GM19438 (cell line): ENCODE data around the gene FAM118A.
"Not testable (repeated sequence)": the region's sequence is repeated elsewhere in the genome, so short reads cannot be mapped to it uniquely, and the experiment has no call there.

Source experiments
- ATAC-seq: cut with Tn5 transposase; IDR thresholded peaks from one replicate; pipeline ENCODE4 v1.9.1; 2021; ENCODE audit warnings: low read depth; ENCODE audit not compliant: unreplicated experiment

FAM118A gene

DNA sequence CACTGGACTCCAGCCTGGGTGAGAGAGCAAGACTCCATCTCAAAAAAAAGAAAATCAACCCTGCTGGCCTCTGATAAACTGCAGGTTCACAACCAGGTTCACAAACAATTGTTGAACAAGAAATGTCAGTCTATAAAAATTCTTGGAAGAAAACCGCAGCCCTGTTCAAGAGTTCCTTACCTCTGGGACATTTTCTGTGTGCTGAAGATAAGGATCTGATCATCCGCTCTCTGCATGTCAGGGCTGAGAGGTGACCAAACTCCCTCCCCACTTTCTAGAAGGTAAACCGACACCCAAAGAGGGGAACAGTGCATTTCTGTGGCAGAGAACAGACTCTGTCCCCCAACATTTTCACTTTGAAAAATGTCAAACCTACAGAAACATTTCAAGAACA, 29.1 kb upstream of the FAM118A start:
- no peak for ATAC-seq

DNA sequence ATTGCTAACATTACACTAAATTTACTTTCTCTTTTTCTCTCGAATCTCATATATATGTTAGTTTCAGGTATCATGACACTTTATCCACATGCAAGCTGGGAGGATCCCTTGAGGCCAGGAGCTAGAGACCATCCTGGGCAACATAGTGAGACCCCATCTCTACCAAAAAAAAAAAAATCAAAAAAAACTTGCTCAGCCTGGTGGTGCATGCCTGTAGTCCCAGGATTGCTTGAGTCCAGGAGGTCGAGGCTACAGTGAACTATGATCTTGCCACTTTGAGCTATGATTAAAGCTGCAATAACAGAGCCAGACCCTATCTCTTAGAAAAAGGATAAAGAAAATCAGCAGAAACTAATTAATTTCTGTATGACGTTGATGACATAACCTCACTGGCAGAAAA, 28.7 kb upstream of the FAM118A start:
- ATAC-seq: no peak

DNA sequence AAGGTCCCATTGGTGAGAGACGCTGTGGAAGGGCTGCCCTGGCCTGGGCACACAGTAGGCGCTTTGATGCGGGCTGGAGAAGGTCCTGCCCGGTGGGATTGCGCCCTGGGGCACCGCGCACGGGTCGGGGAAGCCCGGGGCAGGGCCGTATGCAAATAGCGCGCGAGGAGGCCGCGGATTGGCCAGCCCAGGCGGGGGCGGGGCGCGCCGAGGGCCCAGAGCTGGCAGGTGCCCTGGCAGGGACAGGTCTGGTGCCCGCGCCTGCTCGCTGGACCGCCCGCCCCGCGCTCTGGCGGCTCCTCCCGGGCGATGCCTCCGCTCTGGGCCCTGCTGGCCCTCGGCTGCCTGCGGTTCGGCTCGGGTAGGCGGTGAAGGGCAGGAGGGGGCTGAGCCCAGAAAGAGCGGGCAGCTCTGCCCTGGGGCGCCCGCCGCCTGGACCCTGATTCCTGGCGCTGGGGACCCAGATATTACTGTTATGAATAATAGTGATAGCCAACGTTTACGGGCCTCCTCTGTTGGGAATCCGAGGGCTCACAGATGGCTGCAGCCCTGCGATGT, 24.9 kb upstream of the FAM118A start, which contains the start of gene UPK3A:
TSS of gene UPK3A (plus strand) at position 245 of the 558 bp plus-strand sequence. CDS start at position 310, 65 bp downstream.
- no peak for ATAC-seq

DNA sequence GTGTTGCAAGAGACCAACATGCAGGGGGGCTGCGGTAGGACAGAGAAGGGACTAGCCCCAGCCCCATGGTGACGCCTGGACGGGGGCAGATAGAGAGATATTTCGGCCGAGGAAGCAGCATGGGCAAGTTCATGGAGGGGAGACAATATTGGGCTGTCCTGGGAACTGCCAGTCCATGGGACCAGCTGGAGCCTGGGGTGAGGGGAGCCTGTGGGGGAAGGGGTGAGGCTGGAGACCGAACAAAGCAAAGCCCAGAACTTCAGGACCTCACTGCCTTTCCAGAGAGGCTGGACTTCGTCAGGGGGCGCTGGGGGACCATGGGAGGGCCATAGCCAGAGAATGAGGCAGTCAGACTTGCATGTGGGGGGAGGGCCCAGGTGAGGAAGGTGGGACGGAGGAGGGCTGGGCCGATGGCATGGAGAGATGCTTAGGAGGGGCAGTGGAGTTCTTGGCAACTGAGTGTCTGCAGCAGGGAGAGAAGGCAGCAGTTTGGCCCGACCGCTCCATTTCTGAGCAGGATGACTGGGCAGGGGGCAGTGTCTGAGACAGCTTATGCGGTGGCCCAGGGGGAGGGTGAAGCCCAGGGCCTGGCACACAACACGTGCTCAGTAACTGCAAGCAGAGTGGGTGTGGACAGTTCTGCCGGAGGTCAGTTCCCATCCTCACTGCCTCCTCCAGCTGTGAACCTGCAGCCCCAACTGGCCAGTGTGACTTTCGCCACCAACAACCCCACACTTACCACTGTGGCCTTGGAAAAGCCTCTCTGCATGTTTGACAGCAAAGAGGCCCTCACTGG, 24.3 kb upstream of the FAM118A start:
- no peak for ATAC-seq

DNA sequence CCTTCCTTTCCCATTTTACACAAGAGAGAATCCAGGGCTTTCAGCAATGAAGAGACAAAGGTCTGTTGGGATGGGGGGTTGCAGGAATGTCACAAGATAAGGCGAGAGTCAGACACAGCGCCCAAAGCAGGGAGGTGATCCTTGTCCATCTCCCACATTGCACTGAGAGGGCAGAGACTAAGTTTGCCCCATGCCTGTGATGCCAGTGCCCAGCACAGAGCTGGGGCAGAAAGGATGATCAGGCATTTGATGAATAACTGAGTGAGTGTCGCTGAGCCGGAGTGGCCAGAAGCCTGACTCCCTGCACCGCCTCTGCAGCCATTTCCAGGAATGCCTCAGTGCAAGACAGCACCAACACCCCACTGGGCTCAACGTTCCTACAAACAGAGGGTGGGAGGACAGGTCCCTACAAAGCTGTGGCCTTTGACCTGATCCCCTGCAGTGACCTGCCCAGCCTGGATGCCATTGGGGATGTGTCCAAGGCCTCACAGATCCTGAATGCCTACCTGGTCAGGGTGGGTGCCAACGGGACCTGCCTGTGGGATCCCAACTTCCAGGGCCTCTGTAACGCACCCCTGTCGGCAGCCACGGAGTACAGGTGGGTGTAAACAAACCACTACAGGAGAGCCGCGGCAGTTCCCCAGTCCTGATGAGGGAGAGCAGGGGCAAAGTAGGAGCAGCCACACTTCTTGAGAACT, 22.7 kb upstream of the FAM118A start:
- ATAC-seq: no peak

DNA sequence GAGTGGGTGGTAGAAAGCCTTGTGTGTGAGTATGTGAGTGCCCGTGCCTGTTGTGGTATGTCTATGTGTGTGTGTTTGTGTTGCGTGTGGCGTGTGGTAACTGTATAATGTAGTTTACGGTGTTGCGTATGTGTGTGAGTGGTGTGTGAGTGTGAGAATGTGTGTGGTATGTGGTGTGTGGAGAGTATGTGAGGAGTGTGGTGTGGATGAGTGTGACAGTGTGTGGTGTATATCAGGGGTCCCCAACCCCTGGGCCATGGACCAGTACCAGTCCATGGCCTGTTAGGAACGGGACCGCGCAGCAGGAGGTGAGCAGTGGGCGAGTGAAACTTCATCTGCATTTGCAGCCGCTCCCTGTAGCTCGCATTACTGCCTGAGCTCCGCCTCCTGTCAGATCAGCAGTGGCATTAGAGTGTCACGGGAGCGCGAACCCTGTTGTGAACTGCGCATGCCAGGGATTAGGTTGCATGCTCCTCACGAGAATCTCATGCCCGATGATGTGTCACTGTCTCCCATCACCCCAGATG, 19.3 kb upstream of the FAM118A start:
- no peak for ATAC-seq

DNA sequence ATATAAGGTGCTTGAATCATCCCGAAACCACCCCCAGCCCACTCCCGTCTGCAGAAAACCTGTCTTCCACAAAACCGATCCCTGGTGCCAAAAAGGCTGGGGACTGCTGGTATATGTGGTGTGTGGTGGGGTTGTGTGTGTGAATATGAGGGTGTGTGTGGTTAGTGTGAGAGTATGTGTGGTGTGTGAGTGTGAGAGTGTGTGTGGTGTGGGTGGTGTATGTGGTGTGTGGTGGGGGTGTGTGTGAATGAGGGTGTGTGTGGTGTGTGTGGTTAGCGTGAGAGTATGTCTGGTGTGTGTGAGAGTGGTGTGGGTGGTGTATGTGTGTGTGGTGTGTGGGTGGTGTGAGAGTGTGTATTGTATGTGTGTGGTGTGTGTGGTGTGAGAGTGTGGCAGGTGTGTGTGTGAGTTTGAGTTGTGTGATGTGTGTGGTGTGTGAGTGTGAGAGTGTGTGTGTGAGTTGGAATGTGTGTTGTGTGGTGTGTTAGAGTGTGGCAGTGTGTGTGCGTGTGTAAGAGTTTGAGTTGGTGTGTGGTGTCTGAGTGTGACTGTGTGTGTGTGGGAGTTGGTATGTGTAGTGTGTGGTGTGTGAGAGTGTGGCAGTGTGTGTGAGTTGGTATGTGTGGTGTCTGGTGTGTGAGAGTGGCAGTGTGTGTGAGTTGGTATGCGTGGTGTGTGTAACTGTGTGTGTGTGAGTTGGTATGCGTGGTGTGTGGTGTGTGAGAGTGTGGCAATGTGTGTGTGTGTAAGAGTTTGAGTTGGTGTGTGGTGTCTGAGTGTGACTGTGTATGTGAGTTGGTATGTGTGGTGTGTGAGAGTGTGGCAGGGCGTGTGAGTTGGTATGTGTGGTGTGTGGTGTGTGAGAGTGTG, 18.4 kb upstream of the FAM118A start:
- no peak for ATAC-seq

DNA sequence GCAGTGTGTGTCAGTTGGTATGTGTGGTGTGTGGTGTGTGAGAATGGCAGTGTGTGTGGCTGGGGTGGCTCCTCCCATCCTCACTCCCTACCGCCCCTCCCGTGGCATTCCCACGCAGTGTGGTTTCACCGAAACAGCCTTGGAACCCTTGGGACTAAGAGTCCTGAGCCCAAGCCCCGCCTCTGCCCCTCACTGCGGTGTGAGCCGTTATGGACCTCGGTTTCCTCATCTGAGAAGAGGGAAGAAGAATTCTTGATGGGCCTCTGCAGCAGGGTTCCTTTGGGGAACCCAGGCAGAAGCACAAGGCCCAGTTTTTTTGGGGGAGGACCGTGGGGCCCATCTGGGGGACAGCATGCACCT, 17.8 kb upstream of the FAM118A start:
- ATAC-seq: no peak

DNA sequence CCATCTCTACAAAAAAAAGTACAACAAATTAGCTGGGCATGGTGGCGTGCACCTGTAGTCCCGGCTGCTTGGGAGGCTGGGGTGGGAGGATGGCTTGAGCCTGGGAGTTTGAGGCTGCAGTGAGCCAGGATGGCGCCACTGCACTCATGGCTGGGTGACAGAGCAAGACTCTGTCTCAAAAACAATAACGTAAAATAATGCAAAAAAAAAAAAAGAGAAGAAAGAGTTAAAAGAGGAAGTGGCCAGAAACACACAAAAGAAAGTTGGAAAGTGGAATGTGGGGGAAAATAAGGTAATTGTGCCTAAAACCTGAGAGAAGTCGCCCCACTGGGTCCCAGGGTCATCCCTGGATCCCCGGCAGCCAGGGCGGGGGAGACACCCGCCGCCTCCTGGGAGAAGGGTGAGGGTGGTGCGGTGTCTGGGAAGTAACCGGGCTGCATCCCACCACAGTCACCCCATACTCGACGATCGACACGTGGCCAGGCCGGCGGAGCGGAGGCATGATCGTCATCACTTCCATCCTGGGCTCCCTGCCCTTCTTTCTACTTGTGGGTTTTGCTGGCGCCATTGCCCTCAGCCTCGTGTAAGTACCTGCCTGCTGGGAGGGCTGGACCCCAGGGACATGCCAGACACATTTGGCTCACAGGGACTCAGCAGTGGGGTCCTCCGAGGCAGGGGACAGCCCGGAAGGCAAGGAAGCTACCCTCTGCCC, 16.8 kb upstream of the FAM118A start:
- ATAC-seq: no peak

DNA sequence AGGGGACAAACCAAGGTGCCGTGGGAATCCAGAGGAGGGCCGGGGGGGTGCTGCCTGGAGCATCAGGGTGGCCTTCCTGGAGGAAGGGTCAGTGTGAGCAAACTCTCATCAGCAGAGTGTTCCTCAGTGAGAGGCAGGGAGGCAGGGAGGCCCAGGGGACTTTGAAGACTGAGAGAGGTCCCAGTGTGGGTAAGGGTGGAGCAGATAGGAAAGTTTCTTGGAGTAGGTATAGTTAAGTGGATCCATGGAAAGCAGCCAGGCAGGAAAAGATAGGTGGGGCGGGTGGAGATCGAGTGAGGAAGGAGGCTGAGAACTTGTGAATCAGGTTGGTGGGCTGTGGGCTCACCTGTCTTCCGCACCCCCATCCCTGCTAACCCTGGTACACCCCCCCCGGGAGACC, 15.7 kb upstream of the FAM118A start:
- no peak for ATAC-seq

DNA sequence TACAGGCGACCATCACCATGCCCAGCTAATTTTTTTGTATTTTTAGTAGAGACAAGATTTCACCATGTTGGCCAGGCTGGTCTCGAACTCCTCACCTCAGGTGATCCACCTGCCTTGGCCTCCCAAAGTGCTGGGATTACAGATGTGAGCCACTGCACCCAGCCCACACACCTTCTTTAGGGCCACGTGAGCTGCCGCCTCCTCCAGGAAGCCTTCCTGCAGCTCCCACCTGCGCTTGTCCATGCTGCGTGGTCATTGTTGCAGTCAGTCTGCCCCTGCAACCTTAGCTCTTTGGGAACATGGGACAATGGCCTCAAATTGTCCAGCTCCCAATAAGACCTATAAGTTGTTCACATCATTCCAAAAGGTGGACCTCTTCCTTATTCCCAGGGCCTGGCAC, 14.7 kb upstream of the FAM118A start:
- ATAC-seq: not testable (repeated sequence)

DNA sequence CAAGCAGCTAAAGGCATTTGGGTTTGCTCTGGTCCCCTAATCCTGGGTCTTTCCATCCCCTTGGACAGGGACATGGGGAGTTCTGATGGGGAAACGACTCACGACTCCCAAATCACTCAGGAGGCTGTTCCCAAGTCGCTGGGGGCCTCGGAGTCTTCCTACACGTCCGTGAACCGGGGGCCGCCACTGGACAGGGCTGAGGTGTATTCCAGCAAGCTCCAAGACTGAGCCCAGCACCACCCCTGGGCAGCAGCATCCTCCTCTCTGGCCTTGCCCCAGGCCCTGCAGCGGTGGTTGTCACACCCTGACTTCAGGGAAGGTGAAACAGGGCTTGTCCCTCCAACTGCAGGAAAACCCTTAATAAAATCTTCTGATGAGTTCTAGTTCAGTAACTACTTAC, 14.2 kb upstream of the FAM118A start:
- no peak for ATAC-seq

DNA sequence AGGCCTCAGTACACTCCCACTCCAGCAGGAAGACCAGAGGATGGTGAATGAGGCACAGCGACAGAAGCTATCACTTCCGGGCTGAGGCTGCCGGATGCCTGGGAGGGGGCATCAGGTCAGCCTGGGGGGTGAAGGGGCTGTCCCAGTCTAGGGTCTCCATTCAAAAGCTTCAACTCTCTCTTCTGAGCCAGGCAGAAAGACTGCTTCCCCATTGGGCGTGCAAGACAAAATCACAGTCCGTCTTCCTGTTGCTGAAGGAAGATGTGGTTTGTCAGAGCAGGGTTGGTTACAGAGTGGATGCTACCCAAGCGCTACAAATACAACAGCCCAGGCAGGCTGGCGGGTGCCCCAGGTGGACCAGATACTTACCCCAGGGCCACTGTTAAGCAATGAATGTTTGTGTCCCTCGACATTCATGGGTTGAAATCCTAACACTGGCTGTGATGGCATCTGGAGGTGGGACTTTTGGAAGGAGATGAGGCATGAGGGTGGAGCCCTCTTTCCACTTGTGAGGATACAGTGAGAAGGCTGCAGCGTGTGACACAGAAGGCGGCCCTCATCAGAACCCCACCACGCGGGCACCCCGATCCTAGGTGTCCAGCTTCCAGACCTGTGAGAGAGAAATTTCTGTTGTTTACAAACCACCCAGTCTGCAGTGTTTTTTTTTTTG, 13.0 kb upstream of the FAM118A start:
- no peak for ATAC-seq

DNA sequence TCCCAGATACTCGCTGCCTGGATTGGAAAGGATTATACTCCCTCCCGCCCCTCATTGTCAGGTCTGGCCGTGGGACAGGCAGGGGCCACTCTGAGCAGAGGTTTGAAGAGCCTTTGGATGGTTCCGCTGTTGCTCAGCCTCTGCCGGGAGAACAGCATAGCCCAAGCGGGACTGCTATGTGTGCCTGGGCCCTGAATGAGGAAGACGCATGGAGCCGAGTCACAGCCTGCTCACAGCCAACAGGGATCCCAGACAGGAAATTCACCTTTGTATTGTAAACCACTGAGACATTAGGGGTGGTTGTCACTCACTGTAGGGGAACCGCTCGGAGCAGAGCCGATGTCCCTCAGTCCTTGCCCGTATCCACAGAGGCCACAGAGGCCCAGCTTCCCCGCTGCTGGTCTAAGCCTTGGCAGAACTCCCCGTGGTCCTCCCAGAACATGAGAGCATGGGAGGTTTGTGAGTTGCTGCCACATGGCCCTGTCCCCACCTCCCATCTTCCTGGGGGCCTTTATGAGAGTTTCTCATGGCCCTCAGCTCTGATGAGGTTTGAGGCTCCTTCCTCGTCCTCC, 10.7 kb upstream of the FAM118A start:
- ATAC-seq: no peak

DNA sequence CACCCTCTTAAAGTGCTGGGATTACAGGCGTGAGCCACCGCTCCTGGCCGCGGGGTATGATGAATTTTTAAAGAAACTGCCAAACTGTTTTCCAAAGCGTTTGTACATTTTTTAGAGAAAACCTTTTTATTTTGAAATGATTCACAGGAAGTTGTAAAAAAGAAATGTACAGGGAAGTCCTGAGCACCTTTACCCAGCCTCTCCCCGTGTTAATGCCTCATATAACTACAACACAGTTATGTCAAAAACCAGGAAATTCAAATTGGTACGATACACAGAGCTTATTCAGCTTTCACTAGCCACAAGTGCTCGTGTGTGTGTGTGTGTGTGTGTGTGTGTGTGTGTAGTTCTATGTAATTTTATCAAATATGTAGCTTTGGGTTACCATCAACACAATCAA, 7.0 kb upstream of the FAM118A start:
- no peak for ATAC-seq

DNA sequence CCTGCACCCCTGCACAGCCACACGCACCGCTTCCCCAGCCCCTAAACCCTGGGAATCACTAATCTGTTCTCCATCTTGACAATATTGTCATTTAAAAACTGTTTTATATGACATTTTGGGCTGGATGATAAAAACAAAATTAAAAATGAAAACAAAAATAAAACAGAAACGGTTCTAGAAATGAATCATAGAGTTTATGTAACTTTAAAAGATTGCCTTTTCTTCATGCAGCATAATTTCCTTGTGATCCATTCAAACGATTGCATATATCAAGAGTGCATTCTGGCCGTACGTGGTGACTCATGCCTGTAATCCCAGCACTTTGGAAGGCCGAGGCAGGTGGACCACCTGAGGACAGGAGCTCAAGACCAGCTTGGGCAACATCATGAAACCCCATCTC, 6.6 kb upstream of the FAM118A start:
- no peak for ATAC-seq

DNA sequence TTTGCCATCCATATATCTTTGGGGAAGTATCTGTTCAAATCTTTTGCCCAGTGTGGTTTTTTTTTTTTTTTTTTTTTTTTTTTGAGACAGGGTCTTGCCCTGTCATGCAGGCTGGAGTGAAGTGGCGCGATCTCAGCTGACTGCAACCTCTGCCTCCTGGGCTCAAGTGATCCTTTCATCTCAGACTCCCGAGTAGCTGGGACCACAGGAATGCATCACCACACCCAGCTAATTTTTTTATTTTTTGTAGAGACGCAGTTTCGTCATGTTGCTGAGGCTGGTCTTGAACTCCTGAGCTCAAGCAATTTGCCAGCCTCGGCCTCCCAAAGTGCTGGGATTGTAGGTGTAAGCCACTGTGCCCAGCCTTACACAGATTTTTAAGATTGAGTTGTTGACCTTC, 4.8 kb upstream of the FAM118A start:
- no peak for ATAC-seq

DNA sequence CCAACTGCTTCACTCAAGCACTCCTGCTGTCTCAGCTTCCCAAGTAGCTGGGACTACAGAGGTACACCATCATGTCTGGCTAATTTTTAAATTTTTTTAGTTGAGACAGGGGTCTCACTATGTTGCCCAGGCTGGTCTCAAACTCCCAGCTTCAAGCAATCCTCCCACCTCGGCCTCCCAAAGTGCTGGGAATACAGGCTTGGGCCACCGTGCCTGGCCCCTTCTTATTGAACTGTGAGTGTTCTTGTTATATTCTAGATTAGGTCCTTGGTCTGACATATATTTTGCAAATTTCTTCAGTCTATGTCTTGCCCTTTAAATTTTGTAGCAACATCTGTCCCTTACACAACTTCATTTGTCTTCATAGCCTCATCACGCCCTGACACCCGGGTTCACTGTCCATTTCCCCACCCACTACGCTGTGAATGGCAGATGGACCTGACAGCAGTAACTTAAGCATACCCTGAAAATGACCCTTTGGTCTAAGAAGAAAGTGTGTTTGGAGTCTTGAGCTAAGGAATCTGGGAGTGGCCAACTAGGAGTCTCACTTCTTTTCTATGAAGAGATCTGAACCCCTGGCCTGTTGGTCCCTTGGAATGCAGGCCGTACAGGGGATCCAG, 4.2 kb upstream of the FAM118A start:
- ATAC-seq: no peak

DNA sequence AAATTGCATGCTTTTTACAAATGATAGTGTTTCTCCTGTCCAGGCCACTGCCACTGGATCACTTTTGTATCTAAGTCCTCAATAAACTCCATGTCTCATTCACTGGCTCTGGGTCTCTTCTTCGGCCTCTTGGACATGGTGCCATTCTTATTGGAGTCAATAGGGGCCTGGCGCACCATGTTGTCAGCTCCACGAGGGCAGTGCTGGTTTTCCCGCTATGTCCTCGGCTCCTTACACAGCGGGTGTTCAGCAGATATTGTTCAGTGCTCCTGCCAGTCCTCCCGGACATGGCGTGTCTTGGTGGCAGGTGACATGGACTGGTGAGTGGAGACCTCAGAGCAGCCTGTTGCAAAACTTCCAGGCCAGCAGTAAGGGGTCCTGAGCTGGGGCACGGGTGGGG, 3.6 kb upstream of the FAM118A start:
- no peak for ATAC-seq
